ENCODE results near the gene PTPA. TPM values are rescaled to one million over a fixed set of nuclear protein-coding genes. Genes with fewer than 3 reads are reported as not detected.

Gene PTPA
- polyA plus RNA-seq (ENCODE audit: insufficient read depth in 1 of 5, insufficient read length in 5 of 5, low replicate concordance in 1 of 5) = 100 to 1,000 TPM; 118 to 167 (median 126) TPM
- long read RNA-seq, donor 1, transcript PTPA-214 (3 exons, 988 nt) = minor isoform, 11 of 64 reads
- long read RNA-seq, donor 1, transcript PTPA-207 (10 exons, 2,737 nt) = minor isoform, 11 of 64 reads
- long read RNA-seq, donor 1, transcript PTPA-210 (3 exons, 1,153 nt) = major isoform, 30 of 64 reads
- long read RNA-seq, donor 1, partial matches to known transcripts = 7 of 64 reads
- long read RNA-seq, donor 1, other reads (novel, unspliced or antisense) = 0 of 64 reads
- long read RNA-seq, donor 2, transcript PTPA-207 (10 exons, 2,737 nt) = minor isoform, 12 of 32 reads
- long read RNA-seq, donor 2, transcript PTPA-210 (3 exons, 1,153 nt) = major isoform, 16 of 32 reads
- long read RNA-seq, donor 2, partial matches to known transcripts = 0 of 32 reads
- long read RNA-seq, donor 2, other reads (novel, unspliced or antisense) = 0 of 32 reads
- long read RNA-seq, donor 3, transcript PTPA-210 (3 exons, 1,153 nt) = major isoform, 13 of 32 reads
- long read RNA-seq, donor 3, transcript PTPA-207 (10 exons, 2,737 nt) = minor isoform, 11 of 32 reads
- long read RNA-seq, donor 3, partial matches to known transcripts = 0 of 32 reads
- long read RNA-seq, donor 3, other reads (novel, unspliced or antisense) = 0 of 32 reads
- long read RNA-seq, donor 4, transcript PTPA-207 (10 exons, 2,737 nt) = minor isoform, 5 of 18 reads
- long read RNA-seq, donor 4, transcript PTPA-210 (3 exons, 1,153 nt) = major isoform, 6 of 18 reads
- long read RNA-seq, donor 4, partial matches to known transcripts = 0 of 18 reads
- long read RNA-seq, donor 4, other reads (novel, unspliced or antisense) = 0 of 18 reads
- long read RNA-seq, donor 5, transcript PTPA-207 (10 exons, 2,737 nt) = minor isoform, 13 of 46 reads
- long read RNA-seq, donor 5, transcript PTPA-210 (3 exons, 1,153 nt) = major isoform, 19 of 46 reads
- long read RNA-seq, donor 5, partial matches to known transcripts = 7 of 46 reads
- long read RNA-seq, donor 5, other reads (novel, unspliced or antisense) = 0 of 46 reads
- long read RNA-seq, donor 6, transcript PTPA-207 (10 exons, 2,737 nt) = minor isoform, 9 of 57 reads
- long read RNA-seq, donor 6, transcript PTPA-210 (3 exons, 1,153 nt) = major isoform, 30 of 57 reads
- long read RNA-seq, donor 6, transcript PTPA-214 (3 exons, 988 nt) = minor isoform, 6 of 57 reads
- long read RNA-seq, donor 6, partial matches to known transcripts = 6 of 57 reads
- long read RNA-seq, donor 6, other reads (novel, unspliced or antisense) = 0 of 57 reads
- long read RNA-seq, donor 7, transcript PTPA-207 (10 exons, 2,737 nt) = major isoform, 11 of 36 reads
- long read RNA-seq, donor 7, transcript PTPA-210 (3 exons, 1,153 nt) = major isoform, 11 of 36 reads
- long read RNA-seq, donor 7, partial matches to known transcripts = 7 of 36 reads
- long read RNA-seq, donor 7, other reads (novel, unspliced or antisense) = 0 of 36 reads
- long read RNA-seq, donor 8, transcript PTPA-210 (3 exons, 1,153 nt) = major isoform, 8 of 54 reads
- long read RNA-seq, donor 8, transcript PTPA-207 (10 exons, 2,737 nt) = minor isoform, 7 of 54 reads
- long read RNA-seq, donor 8, partial matches to known transcripts = 35 of 54 reads
- long read RNA-seq, donor 8, other reads (novel, unspliced or antisense) = 0 of 54 reads

DNA sequence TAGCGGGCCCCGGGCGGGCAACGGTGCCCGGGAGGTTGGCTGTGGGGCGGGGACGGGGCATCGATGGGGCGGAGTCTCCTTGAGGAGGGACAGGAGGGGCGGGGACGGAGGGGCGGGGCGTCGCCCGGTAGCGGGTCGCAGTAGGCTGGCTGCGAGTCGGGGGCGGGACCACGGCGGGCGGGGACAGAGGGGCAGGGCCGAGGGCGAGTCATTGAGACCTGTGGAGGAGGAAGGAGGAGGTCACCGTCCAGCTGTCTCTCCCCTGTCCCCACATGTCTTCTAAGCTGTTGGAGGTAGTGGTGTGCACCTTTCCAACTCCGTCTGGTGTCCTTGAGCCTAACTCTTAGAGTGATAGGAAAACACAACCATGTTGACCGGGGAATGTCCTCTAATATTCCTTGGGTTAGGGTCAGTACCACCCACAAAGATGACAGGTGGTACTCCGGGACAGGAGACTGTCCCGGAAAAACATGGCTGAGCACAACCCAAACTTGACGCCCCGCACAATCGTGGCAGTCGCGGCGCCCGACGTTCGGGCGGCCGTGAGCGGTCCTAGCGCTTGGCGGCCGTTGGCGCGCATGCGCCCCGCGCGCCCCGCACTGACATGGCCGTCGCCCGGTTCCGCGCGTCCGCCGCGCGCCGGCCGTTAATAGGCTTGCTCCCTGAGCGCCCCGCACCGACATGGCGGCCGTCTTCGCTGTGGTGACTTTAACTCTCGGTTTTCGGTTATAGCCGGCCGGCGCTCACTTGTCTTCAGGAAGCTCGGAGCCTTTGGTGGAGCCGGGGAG, at the start of gene PTPA, which contains the start of gene CRAT:
Gene PTPA, plus strand, starts transcription at position 676 of the 788 bp plus-strand sequence. CDS start 186 bp downstream, outside the sequence.
Gene CRAT, minus strand, starts transcription at position 54 of the 788 bp plus-strand sequence. CDS start 284 bp downstream, outside the sequence.
- peak; percentile 90 to 91 for DNase-seq

DNA sequence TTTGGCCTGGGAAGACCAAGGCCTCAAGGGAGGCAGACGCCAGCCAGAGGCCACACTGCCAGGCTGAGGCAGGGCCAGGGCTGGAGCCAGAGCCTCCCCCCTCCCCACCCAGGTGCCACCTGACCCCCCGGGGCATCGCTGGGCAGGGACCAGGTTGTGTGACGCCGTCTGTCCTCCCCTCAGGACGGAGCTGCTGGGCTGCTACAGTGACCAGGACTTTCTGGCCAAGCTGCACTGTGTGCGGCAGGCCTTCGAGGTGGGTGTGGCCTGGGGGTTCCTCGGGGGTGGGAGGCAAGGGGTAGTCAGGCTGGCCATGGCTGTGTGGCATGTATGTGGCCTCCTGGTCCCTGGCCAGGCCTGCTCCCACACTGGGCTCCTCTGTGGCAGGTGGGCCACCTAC, 48.2 kb upstream of the PTPA start:
- DNase-seq = no peak

- no peak for DNase-seq
Observed at GRCh38 chr9:129064499-129064908, 46.7 kb upstream of the PTPA start.

GRCh38 chr9:129068110-129068509, 43.1 kb upstream of the PTPA start:
- no peak for DNase-seq

DNA sequence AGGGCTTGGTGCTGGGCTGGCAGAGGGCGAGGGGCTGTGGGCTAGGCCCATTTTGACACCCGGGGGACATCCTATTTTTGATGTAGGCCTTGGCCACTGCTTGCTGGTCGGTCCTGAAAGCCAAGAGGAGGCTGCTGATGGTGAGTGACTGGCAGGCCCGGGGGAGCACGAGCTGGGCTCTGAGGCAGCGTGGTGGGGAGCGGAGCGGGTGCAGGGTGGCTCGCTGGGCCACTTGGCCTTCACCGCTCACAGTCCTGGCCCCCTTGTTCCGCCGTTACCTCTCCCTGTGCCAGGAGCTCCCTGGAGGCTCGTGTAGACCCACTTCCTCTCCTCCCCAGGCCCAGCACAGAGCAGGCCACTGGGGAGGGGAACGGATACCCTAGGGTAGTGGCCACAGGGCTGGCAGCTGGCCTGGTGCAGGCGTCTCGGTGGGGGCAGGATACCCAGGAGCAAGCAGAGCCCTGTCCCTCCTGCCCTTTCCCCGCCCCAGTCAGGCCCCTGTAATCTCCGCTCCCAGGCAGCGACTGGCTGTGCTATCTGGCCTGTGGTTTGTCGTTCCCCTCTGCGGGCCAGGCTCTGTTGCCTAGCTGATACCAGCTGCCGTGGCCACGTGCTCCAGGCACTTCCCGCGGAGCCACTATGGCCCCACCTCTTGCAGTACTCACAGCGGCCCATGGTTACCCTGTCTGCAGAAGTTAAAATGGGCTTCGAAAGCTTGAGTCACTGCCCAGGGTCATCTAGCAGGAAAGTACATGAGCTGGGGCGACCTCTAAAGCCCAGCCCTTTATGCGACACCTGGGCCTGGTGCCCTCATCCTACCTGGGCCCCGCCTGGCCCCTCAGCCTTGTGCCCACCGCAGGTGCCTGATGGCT, 42.0 kb upstream of the PTPA start:
- no peak for DNase-seq

DNA sequence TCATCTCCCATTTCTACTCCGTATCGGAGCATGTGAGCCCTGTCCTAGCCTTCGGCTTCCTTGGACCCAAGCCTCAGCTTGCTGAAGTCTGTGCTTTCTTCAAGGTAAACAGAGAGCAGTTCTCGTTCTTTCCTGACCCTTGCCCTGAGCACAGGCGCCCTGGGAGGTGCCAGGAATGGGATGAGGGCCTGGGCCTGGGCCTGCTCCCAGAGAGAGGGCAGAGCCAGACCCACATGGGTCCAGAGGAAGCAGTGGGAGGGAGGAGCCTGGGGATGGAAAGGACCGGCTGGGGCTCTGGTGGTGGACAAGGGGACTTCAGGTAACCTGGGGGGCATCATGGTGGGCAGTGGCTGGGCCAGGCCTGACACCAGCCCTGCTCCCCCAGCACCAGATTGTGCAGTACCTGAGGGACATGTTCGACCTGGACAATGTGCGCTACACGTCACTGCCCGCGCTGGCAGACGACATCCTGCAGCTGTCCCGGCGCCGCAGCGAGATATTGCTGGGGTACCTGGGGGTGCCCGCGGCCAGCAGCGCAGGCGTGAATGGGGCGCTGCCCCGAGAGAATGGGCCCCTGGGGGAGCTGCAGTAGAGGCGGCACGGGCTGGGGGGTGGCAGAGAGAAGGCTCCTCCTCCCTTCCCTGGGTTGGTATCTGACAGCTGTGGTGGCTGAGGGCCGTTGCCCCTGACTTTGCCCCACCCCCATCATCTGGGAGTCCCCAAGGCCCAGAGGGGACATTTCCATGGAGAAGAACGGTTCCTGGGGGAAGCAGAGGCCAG, 41.2 kb upstream of the PTPA start:
- DNase-seq = no peak

GRCh38 chr9:129070696-129071525, 40.3 kb upstream of the PTPA start:
- DNase-seq = no peak

DNA sequence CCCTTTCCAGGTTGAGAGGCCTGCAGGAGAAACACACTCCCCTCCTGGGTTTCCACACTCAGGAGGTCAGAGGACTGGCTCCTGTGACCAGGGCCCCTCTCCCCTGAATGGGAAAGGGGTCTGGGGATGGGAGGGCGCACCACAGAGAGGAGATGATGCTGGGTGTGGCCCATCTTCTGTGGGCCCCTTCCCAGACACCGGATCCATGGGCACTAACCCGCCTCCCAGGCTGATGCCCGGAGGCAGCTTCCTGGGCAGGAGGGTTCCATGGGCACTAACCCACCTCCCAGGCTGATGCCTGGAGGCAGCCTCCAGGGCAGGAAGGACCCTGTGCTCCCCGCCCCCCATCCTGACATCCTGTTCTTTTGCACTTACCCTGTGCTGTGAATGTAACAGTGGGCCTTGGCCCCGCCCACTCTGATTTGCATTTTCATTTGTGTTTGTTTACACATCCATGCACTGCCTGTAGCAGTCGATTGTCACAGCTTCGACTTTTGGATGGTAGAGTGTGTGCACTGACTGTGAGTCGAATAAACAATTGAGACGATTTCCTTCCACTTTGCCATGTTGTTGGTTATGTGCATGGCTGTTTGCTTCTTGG, 39.6 kb upstream of the PTPA start:
- no peak for DNase-seq

DNA sequence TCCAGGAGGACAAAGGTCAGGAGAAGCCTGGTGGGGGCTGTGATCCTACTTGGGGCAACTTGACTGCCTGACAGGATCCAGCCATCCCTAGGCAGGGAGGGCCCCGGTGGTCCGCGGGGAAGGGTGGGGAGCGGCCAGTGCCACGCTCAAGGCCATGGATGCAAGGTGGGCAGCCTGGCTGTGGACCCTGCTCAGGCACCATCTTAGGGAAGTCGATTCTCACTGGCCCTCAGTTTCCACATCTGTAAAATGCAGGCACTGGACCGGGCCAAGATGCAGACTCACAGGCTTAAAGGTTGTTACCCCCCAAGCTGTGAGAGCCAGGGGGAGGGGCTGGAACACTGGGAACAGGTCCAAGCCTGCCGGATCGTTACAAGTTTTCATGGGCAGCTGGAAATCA, 39.0 kb upstream of the PTPA start:
- no peak for DNase-seq

- DNase-seq = no peak
Observed at GRCh38 chr9:129073404-129073803, 37.8 kb upstream of the PTPA start.

- no peak for DNase-seq
Observed at GRCh38 chr9:129074106-129074505, 37.1 kb upstream of the PTPA start.

DNA sequence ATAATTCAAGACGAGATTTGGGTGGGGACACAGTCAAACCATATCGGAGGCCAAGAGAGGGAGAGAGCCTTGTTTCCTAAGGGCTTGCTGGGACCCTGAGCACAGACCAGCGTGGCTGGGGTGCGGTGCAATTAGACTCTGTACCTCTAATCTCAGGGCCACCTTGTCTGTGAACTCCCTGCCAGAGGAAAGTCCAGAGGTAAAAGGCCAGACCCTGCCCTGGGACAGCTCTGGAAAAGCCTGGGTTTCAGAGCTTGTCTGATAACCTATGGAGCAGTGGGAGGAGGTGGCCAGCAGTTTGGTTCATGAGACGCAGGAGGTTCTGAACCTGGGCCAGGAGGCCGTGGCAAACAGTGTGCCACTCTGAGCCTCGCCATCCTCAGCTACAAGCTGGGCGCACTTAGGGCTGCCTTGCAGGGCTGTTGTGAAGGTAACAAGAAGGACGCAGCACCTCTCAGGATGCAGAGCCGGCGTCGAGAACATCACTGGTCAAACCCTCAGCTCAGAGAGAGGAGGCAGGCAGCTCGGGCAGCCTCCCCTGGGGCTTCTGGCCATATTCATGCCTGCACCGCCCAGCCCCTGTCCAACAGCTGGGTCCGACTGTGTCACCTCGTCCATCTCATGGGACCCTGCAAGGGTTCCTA, 35.1 kb upstream of the PTPA start:
- no peak for DNase-seq

DNA sequence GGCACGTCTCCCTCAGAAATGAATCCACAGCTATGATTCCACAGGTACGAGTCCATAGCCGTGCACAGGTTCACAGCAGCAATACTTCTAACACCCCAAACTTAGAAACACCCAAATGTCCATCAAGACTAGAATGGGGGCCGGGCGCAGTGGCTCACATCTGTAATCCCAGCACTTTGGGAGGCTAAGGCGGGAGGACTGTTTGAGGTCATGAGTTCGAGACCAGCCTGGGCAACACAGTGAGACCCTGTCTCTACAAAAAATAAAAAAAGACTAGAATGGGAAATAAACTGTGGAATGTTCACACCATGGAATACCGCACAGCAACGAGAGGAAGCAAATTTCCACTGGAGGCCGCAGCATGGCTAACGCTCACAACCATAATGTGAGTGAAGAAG, 34.6 kb upstream of the PTPA start:
- DNase-seq = no peak

GRCh38 chr9:129077236-129077635, 34.0 kb upstream of the PTPA start:
- DNase-seq = no peak

DNA sequence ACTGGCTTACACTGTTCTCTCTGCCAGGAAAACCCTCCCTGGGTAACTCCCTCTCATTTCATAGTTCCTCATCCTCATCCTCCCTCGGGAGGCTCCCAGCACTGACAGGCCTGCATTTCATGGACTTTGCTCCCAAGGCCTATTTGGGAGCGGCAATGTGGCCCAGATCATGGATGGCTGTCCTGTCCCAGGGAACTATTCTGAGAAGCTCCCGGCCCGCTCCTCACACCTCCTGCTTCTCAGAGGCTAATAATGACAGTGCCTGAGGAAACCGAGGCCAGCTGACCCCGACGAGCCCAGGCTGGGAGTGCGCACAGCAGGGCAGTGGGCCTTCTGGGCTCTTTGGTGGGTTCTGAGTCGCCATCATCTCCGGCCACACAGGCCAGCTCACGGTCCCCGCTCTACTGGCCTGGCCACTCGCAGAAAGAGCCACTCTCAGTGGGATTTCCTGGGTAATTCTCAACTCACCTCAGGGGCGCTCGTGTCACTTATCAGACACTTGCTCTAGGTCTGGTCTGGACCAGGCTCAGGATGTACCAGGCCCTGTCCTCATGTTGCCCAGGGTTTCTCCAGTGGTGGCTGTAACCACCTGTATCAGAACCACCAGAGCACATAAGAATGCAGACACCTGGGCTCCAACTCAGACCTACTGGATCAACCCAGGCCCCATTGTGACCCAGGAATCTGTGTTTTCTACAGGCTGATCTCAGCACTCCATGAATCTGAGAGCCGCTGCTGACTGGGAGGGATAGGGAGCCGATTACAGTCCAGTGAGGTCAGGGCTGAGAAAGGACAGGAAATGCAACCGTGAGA, 32.3 kb upstream of the PTPA start:
- no peak for DNase-seq

Data from right lung (tissue), 10 donors.